HG02571 (cell line): ENCODE results near the gene FAM120B.

Experiments used
- ATAC-seq: cut with Tn5 transposase; IDR thresholded peaks from one replicate; pipeline ENCODE4 v1.9.1; 2021; ENCODE audit warnings: mild to moderate bottlenecking, moderate library complexity; ENCODE audit not compliant: unreplicated experiment

FAM120B gene

GRCh38 chr6:170438402-170438753 is 131.8 kb downstream of the FAM120B start:
- ATAC-seq = peak; percentile 94

- no peak for ATAC-seq
Observed at GRCh38 chr6:170438861-170439260, 132.3 kb downstream of the FAM120B start.

- no peak for ATAC-seq
Observed at GRCh38 chr6:170439366-170440361, 133.1 kb downstream of the FAM120B start.

GRCh38 chr6:170440437-170440836 is 133.9 kb downstream of the FAM120B start:
- no peak for ATAC-seq

- no peak for ATAC-seq
Observed at GRCh38 chr6:170441316-170441715, 134.8 kb downstream of the FAM120B start.

GRCh38 chr6:170442596-170442995 is 136.0 kb downstream of the FAM120B start:
- no peak for ATAC-seq

- no peak for ATAC-seq
Observed at GRCh38 chr6:170443151-170443662, 136.6 kb downstream of the FAM120B start.

- no peak for ATAC-seq
Observed at GRCh38 chr6:170444056-170444591, 137.6 kb downstream of the FAM120B start.

GRCh38 chr6:170444811-170445211 is 138.3 kb downstream of the FAM120B start:
- no peak for ATAC-seq

GRCh38 chr6:170445487-170445886 is 138.9 kb downstream of the FAM120B start:
- ATAC-seq = no peak

- ATAC-seq = no peak
Observed at GRCh38 chr6:170445971-170446370, 139.4 kb downstream of the FAM120B start.

- ATAC-seq = no peak
Observed at GRCh38 chr6:170446841-170447560, 140.4 kb downstream of the FAM120B start.

GRCh38 chr6:170447561-170447930 is 141.0 kb downstream of the FAM120B start:
- no peak for ATAC-seq

GRCh38 chr6:170448317-170448716 is 141.8 kb downstream of the FAM120B start:
- no peak for ATAC-seq

- ATAC-seq = no peak
Observed at GRCh38 chr6:170448751-170449630, 142.4 kb downstream of the FAM120B start.

- ATAC-seq = no peak
Observed at GRCh38 chr6:170449835-170450753, 143.5 kb downstream of the FAM120B start.

GRCh38 chr6:170450916-170451761 is 144.6 kb downstream of the FAM120B start:
- no peak for ATAC-seq
